Tibial nerve (tissue), 4 donors: ENCODE measurements around the gene ZNG1A.
"Not testable (repeated sequence)": the region's sequence is repeated elsewhere in the genome, so short reads cannot be mapped to it uniquely, and the experiment has no call there.

Experiments
- EP300 ChIP-seq, 2 donors: sonication (generic); formaldehyde crosslinking; IDR thresholded peaks; one replicate each; pipeline ENCODE4 v1.6.1; 2017; ENCODE audit warnings: antibody characterized with exemption in 2 of 2, mild to moderate bottlenecking in 1 of 2
- TF ChIP-seq, protein P1 (sequence below), 5 experiments: fragments of 200-600 bp in 3 of 5; fragments of 450-650 bp in 2 of 5; sonication (generic) in 3 of 5; IDR thresholded peaks; one replicate each; pipeline ENCODE4 v1.5.1; 2016 to 2019; ENCODE audit warnings: antibody characterized with exemption in 5 of 5, mild to moderate bottlenecking in 3 of 5, moderate library complexity in 2 of 5

DNA sequence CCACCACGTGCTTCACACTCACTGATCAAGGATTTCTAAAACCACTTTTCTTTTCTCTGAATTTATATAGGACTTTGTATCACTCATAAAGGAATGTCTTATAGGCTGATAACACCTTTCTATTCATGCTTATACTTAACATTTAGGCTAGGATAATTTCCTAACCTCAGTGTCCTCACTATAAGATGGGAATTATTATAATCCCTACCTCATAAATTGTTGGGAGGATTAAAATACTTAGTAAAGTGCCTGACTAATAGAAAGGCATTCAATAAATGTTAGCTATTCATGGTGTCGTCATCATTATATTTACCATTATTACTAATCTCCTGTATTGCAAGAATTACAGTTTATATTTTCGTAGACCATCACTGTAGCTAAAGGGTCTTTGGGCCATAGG, 102.5 kb downstream of the ZNG1A start:
- TF ChIP-seq, protein P1, sequence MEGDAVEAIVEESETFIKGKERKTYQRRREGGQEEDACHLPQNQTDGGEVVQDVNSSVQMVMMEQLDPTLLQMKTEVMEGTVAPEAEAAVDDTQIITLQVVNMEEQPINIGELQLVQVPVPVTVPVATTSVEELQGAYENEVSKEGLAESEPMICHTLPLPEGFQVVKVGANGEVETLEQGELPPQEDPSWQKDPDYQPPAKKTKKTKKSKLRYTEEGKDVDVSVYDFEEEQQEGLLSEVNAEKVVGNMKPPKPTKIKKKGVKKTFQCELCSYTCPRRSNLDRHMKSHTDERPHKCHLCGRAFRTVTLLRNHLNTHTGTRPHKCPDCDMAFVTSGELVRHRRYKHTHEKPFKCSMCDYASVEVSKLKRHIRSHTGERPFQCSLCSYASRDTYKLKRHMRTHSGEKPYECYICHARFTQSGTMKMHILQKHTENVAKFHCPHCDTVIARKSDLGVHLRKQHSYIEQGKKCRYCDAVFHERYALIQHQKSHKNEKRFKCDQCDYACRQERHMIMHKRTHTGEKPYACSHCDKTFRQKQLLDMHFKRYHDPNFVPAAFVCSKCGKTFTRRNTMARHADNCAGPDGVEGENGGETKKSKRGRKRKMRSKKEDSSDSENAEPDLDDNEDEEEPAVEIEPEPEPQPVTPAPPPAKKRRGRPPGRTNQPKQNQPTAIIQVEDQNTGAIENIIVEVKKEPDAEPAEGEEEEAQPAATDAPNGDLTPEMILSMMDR (IDR thresholded peaks at IDR 0.05) = not testable (repeated sequence)
- TF ChIP-seq EP300 (IDR thresholded peaks at IDR 0.05) = not testable (repeated sequence)
